PC-3 (cell line): ENCODE results near the gene SGK2. TPM values are rescaled to one million over a fixed set of nuclear protein-coding genes. Genes with fewer than 3 reads are reported as not detected.

Experiments
- ATAC-seq: fragments of 200-7000 bp; cut with Tn5 transposase; 2 replicates; pipeline ENCODE4 v1.9.1; 2020; ENCODE audit warnings: mild to moderate bottlenecking, moderate library complexity
- BruUV-seq: library from RNA; stranded (reverse); fragments of 400-500 nt; replicated peaks from 2 replicates; lab custom pipeline; 2021; lab: Mats Ljungman, UMichigan
- CTCF ChIA-PET: fragments of 300-600 bp; sonication (Branson Sonifier 250); formaldehyde crosslinking; loops from one replicate; lab custom pipeline; 2022; ENCODE audit warnings: antibody characterized with exemption; lab: Charles Lee
- POLR2A ChIA-PET: fragments of 300-600 bp; sonication (Branson Sonifier 250); formaldehyde crosslinking; loops from one replicate; lab custom pipeline; 2022; ENCODE audit warnings: antibody characterized with exemption; ENCODE audit not compliant: unreplicated experiment; lab: Charles Lee
- DNase-seq: peaks from one replicate; pipeline ENCODE4 v3.0.0-alpha.2; 2015
- H2AFZ ChIP-seq: fragments of 300-600 bp; sonication (generic); 2 replicates; pipeline ENCODE4 v1.6.0; 2016; ENCODE audit warnings: antibody characterized with exemption, low read length
- H3F3A ChIP-seq: fragments of 300-600 bp; sonication (generic); one replicate; pipeline ENCODE4 v1.6.0; 2017; ENCODE audit warnings: antibody characterized with exemption, low read length, control low read depth, mild to moderate bottlenecking; ENCODE audit not compliant: unreplicated experiment
- H3K27ac ChIP-seq: fragments of 300-600 bp; sonication (generic); 2 replicates; pipeline ENCODE4 v1.5.1; 2016; ENCODE audit warnings: mild to moderate bottlenecking, low read length
- H3K27me3 ChIP-seq: fragments of 300-600 bp; sonication (generic); 2 replicates; pipeline ENCODE4 v1.6.1; 2016; ENCODE audit warnings: low read length, mixed read lengths
- H3K36me3 ChIP-seq: fragments of 300-600 bp; sonication (generic); 2 replicates; pipeline ENCODE4 v1.6.1; 2016; ENCODE audit warnings: low read depth, mixed run types, low read length, mixed read lengths
- H3K4me1 ChIP-seq: fragments of 300-600 bp; sonication (generic); 2 replicates; pipeline ENCODE4 v1.5.1; 2016; ENCODE audit warnings: low read length; ENCODE audit not compliant: insufficient read depth
- H3K4me2 ChIP-seq: fragments of 300-600 bp; sonication (generic); 2 replicates; pipeline ENCODE4 v1.6.0; 2016; ENCODE audit warnings: low read length
- H3K4me3 ChIP-seq: fragments of 300-600 bp; sonication (generic); 2 replicates; pipeline ENCODE4 v1.5.1; 2016; ENCODE audit warnings: mild to moderate bottlenecking, low read length, mixed read lengths
- H3K79me2 ChIP-seq: fragments of 300-600 bp; sonication (generic); 2 replicates; pipeline ENCODE4 v1.6.1; 2017; ENCODE audit warnings: low read length, mixed read lengths
- H3K9ac ChIP-seq: fragments of 300-600 bp; sonication (generic); 2 replicates; pipeline ENCODE4 v1.6.0; 2016; ENCODE audit warnings: mild to moderate bottlenecking, low read length
- H3K9me2 ChIP-seq: fragments of 300-600 bp; sonication (generic); replicated peaks from 2 replicates; pipeline ENCODE4 v1.6.1; 2016; ENCODE audit warnings: mixed run types, low read length, mixed read lengths
- H3K9me3 ChIP-seq: fragments of 300-600 bp; sonication (generic); 2 replicates; pipeline ENCODE4 v1.6.1; 2016; ENCODE audit warnings: low read length, mixed read lengths
- H4K20me1 ChIP-seq: fragments of 300-600 bp; sonication (generic); 2 replicates; pipeline ENCODE4 v1.6.1; 2016; ENCODE audit warnings: low read length, mixed read lengths
- CTCF ChIP-seq: fragments of 300-600 bp; sonication (generic); conservative IDR thresholded peaks from 2 replicates; pipeline ENCODE4 v1.5.1; 2017; ENCODE audit warnings: antibody characterized with exemption, low read depth, mild to moderate bottlenecking, low read length
- EZH2 ChIP-seq: fragments of 300-600 bp; sonication (generic); IDR thresholded peaks from one replicate; pipeline ENCODE4 v1.6.1; 2017; ENCODE audit warnings: antibody characterized with exemption, mild to moderate bottlenecking, low read length; ENCODE audit not compliant: unreplicated experiment
- EZH2phosphoT487 ChIP-seq: fragments of 300-600 bp; sonication (generic); IDR thresholded peaks from 2 replicates; pipeline ENCODE4 v1.6.1; 2018; ENCODE audit warnings: mild to moderate bottlenecking, antibody characterized with exemption, low read length, borderline replicate concordance
- intact Hi-C: fragments of 100-400 bp; cut with micrococcal nuclease; formaldehyde crosslinking; loops from 2 replicates; pipeline ENCODE4 v1.9.0; 2023
- total RNA-seq: library from RNA; depleted of rRNA; stranded (reverse); fragments of >200 nt; gene quantifications from 2 replicates; pipeline ENCODE4 v1.2.3, GENCODE V29; 2014

Gene SGK2
- total RNA-seq, 1 experiment from 2014 or later, result 6.6 TPM

GRCh38 chr20:43529051-43529450, 29.8 kb upstream of the SGK2 start:
- Histone ChIP-seq H3K4me1 (no peaks in the 10 kb centered on the region), H3K27me3 (no peaks in the 10 kb centered on the region), H3K79me2 (no peaks in the 10 kb centered on the region), H3K9ac (no peak overlapping the region), H3K9me3 (no peaks in the 10 kb centered on the region), H3K9me2 (no peaks in the 10 kb centered on the region), H3K4me2 (no peak overlapping the region), H2AFZ (no peak overlapping the region), H3K27ac (no peak overlapping the region), H3F3A (no peaks in the 10 kb centered on the region), H3K4me3 (no peak overlapping the region), H3K36me3 (no peaks in the 10 kb centered on the region), H4K20me1 (no peaks in the 10 kb centered on the region)
- no peak for TF ChIP-seq EZH2phosphoT487
- no peak for TF ChIP-seq EZH2
- no peak for TF ChIP-seq CTCF
- ATAC-seq (no peak), DNase-seq (no peak)
- BruUV-seq, result no TSS peak
- intact Hi-C loops, result no loop called here
- ChIA-PET POLR2A (no interaction called here), CTCF (no interaction called here)

- H3K4me3 ChIP-seq, result no peak overlapping the region
- H3K27ac ChIP-seq, result no peak overlapping the region
- H3K4me1 ChIP-seq, result no peaks in the 10 kb centered on the region
- H3K79me2 ChIP-seq, result no peaks in the 10 kb centered on the region
- H3F3A ChIP-seq, result no peaks in the 10 kb centered on the region
- no peaks in the 10 kb centered on the region for H3K36me3 ChIP-seq
- no peak for TF ChIP-seq EZH2
- no peak for TF ChIP-seq CTCF
- TF ChIP-seq EZH2phosphoT487, result no peak
- no peaks in the 10 kb centered on the region for H3K9me3 ChIP-seq
- H3K4me2 ChIP-seq, result no peak overlapping the region
- H2AFZ ChIP-seq, result no peak overlapping the region
- intact Hi-C loops, result no loop called here
- no peak for DNase-seq
- no peaks in the 10 kb centered on the region for H4K20me1 ChIP-seq
- no peak for ATAC-seq
- no TSS peak for BruUV-seq
- no peaks in the 10 kb centered on the region for H3K9me2 ChIP-seq
- POLR2A ChIA-PET, result no interaction called here
- no peaks in the 10 kb centered on the region for H3K27me3 ChIP-seq
- CTCF ChIA-PET, result no interaction called here
- no peak overlapping the region for H3K9ac ChIP-seq
Measured at GRCh38 chr20:43529457-43530153, 29.2 kb upstream of the SGK2 start.

- no peak for ATAC-seq
- H3K4me3 ChIP-seq, result no peak overlapping the region
- DNase-seq, result no peak
- BruUV-seq, result no TSS peak
- H3K4me1 ChIP-seq, result no peaks in the 10 kb centered on the region
- no peaks in the 10 kb centered on the region for H3F3A ChIP-seq
- H3K27ac ChIP-seq, result no peak overlapping the region
- H3K27me3 ChIP-seq, result no peaks in the 10 kb centered on the region
- intact Hi-C loops, result no loop called here
- H3K4me2 ChIP-seq, result no peak overlapping the region
- H3K9ac ChIP-seq, result no peak overlapping the region
- TF ChIP-seq CTCF (no peak), EZH2 (no peak), EZH2phosphoT487 (no peak)
- ChIA-PET POLR2A (no interaction called here), CTCF (no interaction called here)
- no peaks in the 10 kb centered on the region for H3K9me2 ChIP-seq
- H3K9me3 ChIP-seq, result no peaks in the 10 kb centered on the region
- no peak overlapping the region for H2AFZ ChIP-seq
- no peaks in the 10 kb centered on the region for H4K20me1 ChIP-seq
- no peaks in the 10 kb centered on the region for H3K79me2 ChIP-seq
- H3K36me3 ChIP-seq, result no peaks in the 10 kb centered on the region
Measured at GRCh38 chr20:43530321-43531090, 28.3 kb upstream of the SGK2 start.
